ENCODE measurements around the gene PPDPF. TPM values are rescaled to one million over a fixed set of nuclear protein-coding genes. Genes with fewer than 3 reads are reported as not detected.

PPDPF gene
- total RNA-seq, 1 experiment from 2014 or later, result 634 TPM

GRCh38 chr20:63567136-63567385 lies 46.5 kb downstream of the PPDPF start:
- H3K4me3 ChIP-seq (ENCODE audit: low read depth, low read length), result no peak overlapping the region
- no peak overlapping the region for H3K27ac Mint-ChIP-seq (ENCODE audit: unreplicated experiment)
- no peaks in the 10 kb centered on the region for H3K36me3 ChIP-seq (ENCODE audit: control insufficient read depth, insufficient read depth, low read length)
- no peak for DNase-seq
- no peaks in the 10 kb centered on the region for H3K9me3 ChIP-seq
- peaks cover 19% of the 10 kb centered on the region for H3K36me3 Mint-ChIP-seq (ENCODE audit: insufficient read depth, unreplicated experiment)
- ChIA-PET POLR2A (no interaction called here), CTCF (no interaction called here)
- no peaks in the 10 kb centered on the region for H3K27me3 Mint-ChIP-seq (ENCODE audit: insufficient read depth, unreplicated experiment)
- no peaks in the 10 kb centered on the region for H3K4me1 Mint-ChIP-seq (ENCODE audit: low read depth, unreplicated experiment)
- TF ChIP-seq CTCF (IDR thresholded peaks at IDR 0.05; ENCODE audit: insufficient read depth in 1 of 2, low read depth in 1 of 2, low read length in 1 of 2, severe bottlenecking in 1 of 2, unreplicated experiment in 1 of 2), result no peak
- no TSS peak for BruUV-seq (replicated peaks)
- intact Hi-C loops (cut with micrococcal nuclease; ENCODE audit: unreplicated experiment), result no loop called here
- H3K9me3 Mint-ChIP-seq (ENCODE audit: unreplicated experiment), result no peaks in the 10 kb centered on the region
- H3K4me1 ChIP-seq, result no peaks in the 10 kb centered on the region
- H3K27me3 ChIP-seq (replicated peaks; ENCODE audit: control insufficient read depth, insufficient read depth, low read length), result no peaks in the 10 kb centered on the region
- no peak overlapping the region for H3K4me3 Mint-ChIP-seq (ENCODE audit: unreplicated experiment)

GRCh38 chr20:63567386-63568169 lies 47.0 kb downstream of the PPDPF start:
- H3K4me1 ChIP-seq, result no peaks in the 10 kb centered on the region
- no peaks in the 10 kb centered on the region for H3K9me3 ChIP-seq
- TF ChIP-seq CTCF (IDR thresholded peaks at IDR 0.05; ENCODE audit: insufficient read depth in 1 of 2, low read depth in 1 of 2, low read length in 1 of 2, severe bottlenecking in 1 of 2, unreplicated experiment in 1 of 2), result no peak
- CTCF ChIA-PET, result no interaction called here
- no TSS peak for BruUV-seq (replicated peaks)
- H3K36me3 ChIP-seq (ENCODE audit: control insufficient read depth, insufficient read depth, low read length), result no peaks in the 10 kb centered on the region
- H3K4me1 Mint-ChIP-seq (ENCODE audit: low read depth, unreplicated experiment), result no peaks in the 10 kb centered on the region
- no peaks in the 10 kb centered on the region for H3K27me3 Mint-ChIP-seq (ENCODE audit: insufficient read depth, unreplicated experiment)
- no peaks in the 10 kb centered on the region for H3K9me3 Mint-ChIP-seq (ENCODE audit: unreplicated experiment)
- no peak overlapping the region for H3K4me3 Mint-ChIP-seq (ENCODE audit: unreplicated experiment)
- no peak overlapping the region for H3K27ac Mint-ChIP-seq (ENCODE audit: unreplicated experiment)
- no peak overlapping the region for H3K4me3 ChIP-seq (ENCODE audit: low read depth, low read length)
- H3K27me3 ChIP-seq (replicated peaks; ENCODE audit: control insufficient read depth, insufficient read depth, low read length), result no peaks in the 10 kb centered on the region
- no peak for DNase-seq
- POLR2A ChIA-PET, result no interaction called here
- intact Hi-C loops (cut with micrococcal nuclease; ENCODE audit: unreplicated experiment), result no loop called here
- H3K36me3 Mint-ChIP-seq (ENCODE audit: insufficient read depth, unreplicated experiment), result peaks cover 19% of the 10 kb centered on the region

- intact Hi-C loops (cut with micrococcal nuclease; ENCODE audit: unreplicated experiment), result no loop called here
- POLR2A ChIA-PET, result no interaction called here
- H3K4me3 Mint-ChIP-seq (ENCODE audit: unreplicated experiment), result no peak overlapping the region
- CTCF ChIA-PET, result interaction anchor here (0.6 kb wide), 1 partner anchor 50 kb away, joined by 3 read pairs; no protein-coding TSS in a partner anchor
- Histone ChIP-seq H3K9me3 (no peaks in the 10 kb centered on the region), H3K4me3 (ENCODE audit: low read depth, low read length) (no peak overlapping the region), H3K27me3 (replicated peaks; ENCODE audit: control insufficient read depth, insufficient read depth, low read length) (no peaks in the 10 kb centered on the region), H3K4me1 (peaks cover 6% of the 10 kb centered on the region), H3K36me3 (ENCODE audit: control insufficient read depth, insufficient read depth, low read length) (no peaks in the 10 kb centered on the region)
- no TSS peak for BruUV-seq (replicated peaks)
- H3K27me3 Mint-ChIP-seq (ENCODE audit: insufficient read depth, unreplicated experiment), result no peaks in the 10 kb centered on the region
- peaks cover 19% of the 10 kb centered on the region for H3K36me3 Mint-ChIP-seq (ENCODE audit: insufficient read depth, unreplicated experiment)
- no peaks in the 10 kb centered on the region for H3K4me1 Mint-ChIP-seq (ENCODE audit: low read depth, unreplicated experiment)
- no peaks in the 10 kb centered on the region for H3K9me3 Mint-ChIP-seq (ENCODE audit: unreplicated experiment)
- DNase-seq, result no peak
- H3K27ac Mint-ChIP-seq (ENCODE audit: unreplicated experiment), result no peak overlapping the region
- no peak for TF ChIP-seq CTCF (IDR thresholded peaks at IDR 0.05; ENCODE audit: insufficient read depth in 1 of 2, low read depth in 1 of 2, low read length in 1 of 2, severe bottlenecking in 1 of 2, unreplicated experiment in 1 of 2)
Measured at GRCh38 chr20:63568170-63568981, 47.8 kb downstream of the PPDPF start.
